Thyroid gland (tissue), 4 donors: ENCODE measurements around the gene ASL. TPM values are rescaled to one million over a fixed set of nuclear protein-coding genes. Genes with fewer than 3 reads are reported as not detected.
"Not testable (repeated sequence)": the region's sequence is repeated elsewhere in the genome, so short reads cannot be mapped to it uniquely, and the experiment has no call there.

ENCODE experiments used
- DNase-seq, 2 donors: peaks; one replicate each; pipeline ENCODE4 v3.0.0-alpha.2; 2019
- H3K27ac ChIP-seq, 3 donors: fragments of 200-600 bp; sonication (generic); 1 replicate in 2 of 3; 2 replicates in 1 of 3; pipeline ENCODE4 v1.5.1; 2016 to 2019; ENCODE audit warnings: mild to moderate bottlenecking in 1 of 3, moderate library complexity in 1 of 3
- H3K27me3 ChIP-seq: fragments of 200-600 bp; sonication (generic); one replicate; pipeline ENCODE4 v1.5.1; 2019
- H3K36me3 ChIP-seq, 2 donors: fragments of 200-600 bp; sonication (generic); one replicate each; pipeline ENCODE4 v1.5.1; 2016 to 2019
- H3K4me1 ChIP-seq, 2 donors: fragments of 200-600 bp; sonication (generic); one replicate each; pipeline ENCODE4 v1.5.1; 2017 to 2019
- H3K4me3 ChIP-seq, 3 donors: fragments of 200-600 bp; sonication (generic); replicated peaks in 1 of 3; 1 replicate in 2 of 3; 2 replicates in 1 of 3; pipeline ENCODE4 v1.5.1; 2016; ENCODE audit warnings: mild to moderate bottlenecking in 1 of 3
- H3K9me3 ChIP-seq: fragments of 200-600 bp; sonication (generic); one replicate; pipeline ENCODE4 v1.5.1; 2017
- POLR2A ChIP-seq, 2 donors: fragments of 450-650 bp; IDR thresholded peaks; one replicate each; pipeline ENCODE4 v1.6.1; 2017; ENCODE audit warnings: antibody characterized with exemption in 2 of 2, mild to moderate bottlenecking in 2 of 2, moderate library complexity in 1 of 2
- WGBS, 2 donors: methylation state at CpG; one replicate each; pipeline ENCODE4 v1.1.5; 2017; 5-methylcytosine and 5-hydroxymethylcytosine counted together
- intact Hi-C: fragments of 100-400 bp; cut with DNase I; formaldehyde crosslinking; loops from one replicate; pipeline ENCODE4 v1.15.1; 2023
- total RNA-seq, 4 donors: library from RNA; depleted of rRNA; stranded (reverse); fragments of >200 nt; gene quantifications; one replicate each; pipeline ENCODE4 v1.2.3, GENCODE V29; 2016
- TF ChIP-seq, protein P1 (sequence below), 6 experiments: fragments of 200-600 bp in 3 of 6; fragments of 450-650 bp in 3 of 6; sonication (generic) in 3 of 6; IDR thresholded peaks; one replicate each; pipeline ENCODE4 v1.5.1; 2016 to 2019; ENCODE audit warnings: antibody characterized with exemption in 6 of 6, mild to moderate bottlenecking in 2 of 6, inconsistent platforms in 1 of 6, moderate library complexity in 1 of 6

Gene ASL
- total RNA-seq, 4 donors from 2014 or later: 25.1 to 89.5 (median 50.2) TPM

DNA sequence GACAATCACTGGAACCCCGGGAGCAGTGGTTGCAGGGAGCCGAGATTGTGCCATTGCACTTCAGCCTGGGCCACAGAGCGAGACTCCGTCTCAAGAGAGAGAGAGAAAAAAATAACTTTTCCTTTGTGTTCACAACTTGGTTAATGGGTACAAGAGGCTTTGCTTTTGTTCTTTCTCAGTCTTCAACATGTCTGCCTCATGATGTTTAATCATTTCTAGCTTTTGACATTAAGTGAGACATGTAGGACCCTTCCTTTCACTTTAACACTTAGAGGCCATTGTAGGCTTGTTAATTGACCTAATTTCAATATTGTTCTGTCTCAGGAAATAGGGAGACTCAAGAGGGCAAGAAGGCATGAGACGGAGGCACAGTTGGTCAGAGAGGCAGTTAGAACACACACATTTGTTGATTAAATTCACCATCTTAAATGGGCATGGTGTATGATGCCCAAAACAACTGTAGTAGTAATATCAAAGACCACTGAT, 29.7 kb downstream of the ASL start:
- Histone ChIP-seq H3K36me3 (no peaks in the 10 kb centered on the region), H3K27me3 (no peaks in the 10 kb centered on the region), H3K27ac (no peak overlapping the region), H3K4me1 (peaks cover 0 to 5% of the 10 kb centered on the region in 2 donors), H3K9me3 (no peaks in the 10 kb centered on the region), H3K4me3 (no peak overlapping the region)
- TF ChIP-seq, protein P1, sequence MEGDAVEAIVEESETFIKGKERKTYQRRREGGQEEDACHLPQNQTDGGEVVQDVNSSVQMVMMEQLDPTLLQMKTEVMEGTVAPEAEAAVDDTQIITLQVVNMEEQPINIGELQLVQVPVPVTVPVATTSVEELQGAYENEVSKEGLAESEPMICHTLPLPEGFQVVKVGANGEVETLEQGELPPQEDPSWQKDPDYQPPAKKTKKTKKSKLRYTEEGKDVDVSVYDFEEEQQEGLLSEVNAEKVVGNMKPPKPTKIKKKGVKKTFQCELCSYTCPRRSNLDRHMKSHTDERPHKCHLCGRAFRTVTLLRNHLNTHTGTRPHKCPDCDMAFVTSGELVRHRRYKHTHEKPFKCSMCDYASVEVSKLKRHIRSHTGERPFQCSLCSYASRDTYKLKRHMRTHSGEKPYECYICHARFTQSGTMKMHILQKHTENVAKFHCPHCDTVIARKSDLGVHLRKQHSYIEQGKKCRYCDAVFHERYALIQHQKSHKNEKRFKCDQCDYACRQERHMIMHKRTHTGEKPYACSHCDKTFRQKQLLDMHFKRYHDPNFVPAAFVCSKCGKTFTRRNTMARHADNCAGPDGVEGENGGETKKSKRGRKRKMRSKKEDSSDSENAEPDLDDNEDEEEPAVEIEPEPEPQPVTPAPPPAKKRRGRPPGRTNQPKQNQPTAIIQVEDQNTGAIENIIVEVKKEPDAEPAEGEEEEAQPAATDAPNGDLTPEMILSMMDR (IDR thresholded peaks at IDR 0.05): no peak
- TF ChIP-seq POLR2A (IDR thresholded peaks at IDR 0.05): no peak
- intact Hi-C loops: loop anchor here (10.0 kb wide), 1 partner anchor 59 kb away; no protein-coding TSS in a partner anchor
- DNase-seq: no peak
- 91 to 92% methylated on average over 5 of the region's 5 CpGs for WGBS, 2 donors

DNA sequence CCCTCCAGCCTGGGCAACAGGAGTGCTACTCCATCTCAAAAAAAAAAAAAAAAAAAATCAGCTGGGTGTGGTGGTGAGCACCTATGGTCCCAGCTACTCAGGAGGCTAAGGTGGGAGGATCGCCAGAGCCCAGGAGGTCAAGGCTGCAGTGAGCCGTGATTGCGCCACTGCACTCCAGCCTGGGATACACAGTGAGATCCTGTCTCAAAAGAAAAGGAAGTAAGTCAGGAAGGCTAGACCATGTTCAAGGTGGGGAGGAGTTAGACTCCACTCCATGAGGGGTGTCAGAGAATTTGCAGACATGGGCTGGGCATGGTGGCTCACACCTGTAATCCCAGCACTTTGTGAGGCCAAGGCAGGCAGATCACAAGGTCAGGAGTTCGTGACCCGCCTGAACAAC, 32.8 kb downstream of the ASL start:
- H3K27ac ChIP-seq, H3K27me3 ChIP-seq, DNase-seq, H3K4me1 ChIP-seq, H3K4me3 ChIP-seq, H3K36me3 ChIP-seq, H3K9me3 ChIP-seq: not testable (repeated sequence)
- 80 to 84% methylated on average over 5 of the region's 5 CpGs for WGBS, 2 donors
- intact Hi-C loops: loop anchor here (10.0 kb wide), 1 partner anchor 56 kb away; no protein-coding TSS in a partner anchor

DNA sequence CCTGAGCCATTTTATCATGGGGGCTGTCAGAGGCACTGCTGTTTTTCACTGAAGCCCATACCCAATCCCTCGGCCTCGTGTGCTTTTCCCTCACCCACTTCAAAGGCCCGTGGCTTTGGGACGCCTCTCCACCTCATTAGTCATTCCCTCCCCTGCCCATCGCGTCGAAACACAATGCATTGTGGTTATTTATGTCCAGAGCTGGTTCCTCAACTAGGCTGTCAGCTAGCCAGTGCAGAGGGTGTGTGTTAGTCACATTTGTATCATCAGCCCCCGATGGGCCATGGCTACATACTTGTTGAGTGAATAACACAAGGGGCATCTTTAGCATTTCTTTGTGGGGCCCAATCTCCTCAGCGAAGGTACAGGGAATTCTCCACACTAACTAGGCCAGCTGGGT, 35.2 kb downstream of the ASL start:
- no peak for DNase-seq
- H3K9me3 ChIP-seq: no peaks in the 10 kb centered on the region
- no peak overlapping the region for H3K27ac ChIP-seq
- TF ChIP-seq POLR2A (IDR thresholded peaks at IDR 0.05): no peak
- TF ChIP-seq, protein P1 (IDR thresholded peaks at IDR 0.05): no peak
- intact Hi-C loops: no loop called here
- no peaks in the 10 kb centered on the region for H3K27me3 ChIP-seq
- WGBS, 2 donors: 78 to 87% methylated on average over 9 of the region's 9 CpGs
- peaks cover 8 to 11% of the 10 kb centered on the region in 2 donors for H3K4me1 ChIP-seq
- H3K4me3 ChIP-seq: no peak overlapping the region
- H3K36me3 ChIP-seq: no peaks in the 10 kb centered on the region

DNA sequence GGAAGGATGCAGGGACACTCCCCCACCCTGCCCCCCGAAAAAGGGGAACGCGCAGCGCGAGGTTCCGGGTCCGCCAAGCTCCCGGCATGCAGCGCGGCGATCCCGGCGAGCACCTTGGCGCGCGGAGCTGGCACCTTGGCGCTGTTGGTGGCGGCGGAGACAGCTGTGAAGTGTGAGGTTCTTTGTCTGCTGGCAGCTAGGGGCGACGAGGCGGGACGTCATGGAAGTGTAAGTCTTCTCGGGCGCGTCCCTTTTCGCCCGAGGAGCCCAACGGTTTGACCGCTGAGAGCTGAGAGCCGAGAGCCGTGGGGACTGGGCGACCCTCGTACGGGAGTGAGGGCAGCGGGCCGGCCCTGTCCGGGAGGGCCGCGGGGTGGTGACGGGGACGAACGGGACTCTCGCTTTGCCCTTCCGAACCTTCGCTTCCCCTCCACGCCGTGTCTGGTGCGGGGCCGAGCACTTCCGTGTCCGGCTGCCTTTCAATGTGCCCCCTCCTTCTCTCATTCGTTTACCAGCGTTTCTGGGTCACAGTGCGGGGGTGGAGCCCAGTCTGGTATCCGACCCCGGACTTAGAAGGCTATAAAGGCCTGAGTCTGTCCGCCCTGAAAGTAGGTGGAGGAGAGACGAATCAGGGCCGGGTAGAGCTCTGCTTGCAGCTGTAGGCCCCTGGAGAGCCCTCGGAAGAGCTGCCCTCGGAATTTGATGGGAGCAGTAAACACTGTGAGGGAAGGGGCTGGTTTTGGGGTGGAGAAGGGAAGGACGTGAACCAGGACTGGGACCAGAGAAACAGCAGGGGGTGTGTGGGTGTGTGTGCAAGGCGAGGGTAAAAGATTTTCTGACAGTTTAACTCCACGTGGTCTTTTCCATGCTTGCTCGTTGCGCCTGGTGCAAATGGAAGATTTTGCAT, 39.4 kb downstream of the ASL start, which contains the start of gene CRCP:
Gene CRCP (plus strand): TSS at position 105 of the 907 bp plus-strand sequence. CDS start 116 bp downstream, at position 221.
- Histone ChIP-seq H3K36me3 (no peaks in the 10 kb centered on the region), H3K4me3 (peak within 1 kb of the TSS; percentile 37 to 83 (median 69)), H3K4me1 (peaks cover 8 to 18% of the 10 kb centered on the region in 2 donors), H3K9me3 (no peaks in the 10 kb centered on the region), H3K27ac (peak within 1 kb of the TSS; percentile 84 to 95 (median 92)), H3K27me3 (no peaks in the 10 kb centered on the region)
- DNase-seq: peak; percentile 78 to 81
- intact Hi-C loops: no loop called here
- 1 to 2% methylated on average over 23 to 44 of the region's 67 CpGs for WGBS, 2 donors
- peak in 1 of 2 donors; percentile 40 for TF ChIP-seq POLR2A (IDR thresholded peaks at IDR 0.05)
- TF ChIP-seq, protein P1 (IDR thresholded peaks at IDR 0.05): no peak

DNA sequence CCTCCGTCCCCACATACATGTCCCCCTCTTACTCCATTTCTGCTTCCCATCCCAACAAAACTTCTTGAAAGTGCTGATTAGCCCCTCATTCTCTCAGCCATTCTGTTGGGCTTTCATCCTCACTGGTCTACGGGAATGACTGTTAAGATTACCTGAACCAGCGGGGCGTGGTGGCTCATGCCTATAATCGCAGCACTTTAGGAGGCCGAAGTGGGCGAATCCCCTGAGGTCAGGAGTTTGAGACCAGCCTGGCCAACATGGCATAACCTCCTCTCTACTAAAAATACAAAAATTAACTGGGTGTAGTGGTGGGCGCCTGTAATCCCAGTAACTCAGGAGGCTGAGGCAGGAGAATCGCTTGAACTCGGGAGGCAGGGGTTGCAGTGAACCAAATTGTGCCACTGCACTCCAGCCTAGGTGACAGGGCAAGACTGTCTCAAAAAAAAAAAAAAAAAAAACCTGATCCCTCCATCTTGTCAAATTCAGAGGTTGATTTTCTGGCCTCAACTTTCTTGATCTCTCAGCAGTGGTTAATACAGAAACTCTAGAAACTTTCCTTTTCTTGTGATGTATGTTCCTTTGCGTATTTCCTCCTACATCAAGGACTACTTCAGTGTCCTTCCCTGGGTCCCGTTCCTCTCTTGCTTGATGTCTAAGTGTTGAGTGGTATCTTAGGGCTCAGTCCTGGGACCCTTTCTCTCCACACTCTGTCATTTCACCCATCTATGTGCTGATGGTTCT, 41.2 kb downstream of the ASL start:
- H3K4me3 ChIP-seq, H3K27me3 ChIP-seq, intact Hi-C loops, H3K27ac ChIP-seq, H3K9me3 ChIP-seq, DNase-seq, H3K36me3 ChIP-seq: not testable (repeated sequence)
- H3K4me1 ChIP-seq: peaks cover 8 to 18% of the 10 kb centered on the region in 2 donors
- WGBS, 2 donors: 86 to 90% methylated on average over 12 of the region's 12 CpGs
